Measurements from ENCODE around the gene ACBD6. TPM values are rescaled to one million over a fixed set of nuclear protein-coding genes. Genes with fewer than 3 reads are reported as not detected.
"Not testable (repeated sequence)": the region's sequence is repeated elsewhere in the genome, so short reads cannot be mapped to it uniquely, and the experiment has no call there.

ACBD6 gene
- total RNA-seq, 3 donors from 2014 or later (not counting 1 experiment from before 2014, with no cell fraction given): 29.8 to 47.3 (median 41.9) TPM

- Mint-ChIP-seq H3K27ac (no peak overlapping the region), H3K36me3 (peaks cover 9% of the 10 kb centered on the region), H3K4me1 (peaks cover 0 to 10% of the 10 kb centered on the region in 2 donors), H3K4me3 (no peak overlapping the region), H3K27me3 (ENCODE audit: low read depth in 2 of 2) (no peaks in the 10 kb centered on the region), H3K9me3 (peaks cover 0 to 6% of the 10 kb centered on the region in 2 donors)
- no peaks in the 10 kb centered on the region for H3K4me1 ChIP-seq (ENCODE audit: control insufficient read depth, insufficient read depth, low read length)
- intact Hi-C loops (cut with micrococcal nuclease): no loop called here
- no peaks in the 10 kb centered on the region for H3K9me3 ChIP-seq (ENCODE audit: control insufficient read depth, insufficient read depth, low read length)
- TF ChIP-seq CTCF (IDR thresholded peaks at IDR 0.05): peak; percentile 57
- H3K4me3 ChIP-seq (ENCODE audit: low read length): no peak overlapping the region
- H3K27ac ChIP-seq (ENCODE audit: low read length): no peak overlapping the region
- ATAC-seq: no peak
- peak in 1 of 2 donors; percentile 37 for DNase-seq
- no peaks in the 10 kb centered on the region for H3K27me3 ChIP-seq (ENCODE audit: control insufficient read depth, insufficient read depth, low read length)
- H3K36me3 ChIP-seq (ENCODE audit: control insufficient read depth, insufficient read depth, low read length): peaks cover 3% of the 10 kb centered on the region
- WGBS (ENCODE audit: insufficient coverage): 100% methylated on average over 2 of the region's 2 CpGs
Observed at GRCh38 chr1:180415985-180416633, 86.3 kb downstream of the ACBD6 start.

GRCh38 chr1:180415236-180415848, 87.0 kb downstream of the ACBD6 start:
- TF ChIP-seq CTCF (IDR thresholded peaks at IDR 0.05): no peak
- H3K27me3 ChIP-seq (ENCODE audit: control insufficient read depth, insufficient read depth, low read length): no peaks in the 10 kb centered on the region
- no peak overlapping the region for H3K4me3 Mint-ChIP-seq
- intact Hi-C loops (cut with micrococcal nuclease): no loop called here
- no peaks in the 10 kb centered on the region for H3K9me3 ChIP-seq (ENCODE audit: control insufficient read depth, insufficient read depth, low read length)
- H3K27ac ChIP-seq (ENCODE audit: low read length): no peak overlapping the region
- H3K36me3 ChIP-seq (ENCODE audit: control insufficient read depth, insufficient read depth, low read length): peaks cover 6% of the 10 kb centered on the region
- H3K9me3 Mint-ChIP-seq: peaks cover 0 to 6% of the 10 kb centered on the region in 2 donors
- peaks cover 0 to 4% of the 10 kb centered on the region in 2 donors for H3K4me1 Mint-ChIP-seq
- H3K4me3 ChIP-seq (ENCODE audit: low read length): no peak overlapping the region
- WGBS (ENCODE audit: insufficient coverage): 98% methylated on average over 7 of the region's 8 CpGs
- ATAC-seq: no peak
- H3K27ac Mint-ChIP-seq: no peak overlapping the region
- H3K27me3 Mint-ChIP-seq (ENCODE audit: low read depth in 2 of 2): no peaks in the 10 kb centered on the region
- no peaks in the 10 kb centered on the region for H3K4me1 ChIP-seq (ENCODE audit: control insufficient read depth, insufficient read depth, low read length)
- H3K36me3 Mint-ChIP-seq: peaks cover 9% of the 10 kb centered on the region
- DNase-seq: no peak

GRCh38 chr1:180412583-180412982, 89.8 kb downstream of the ACBD6 start:
- Mint-ChIP-seq H3K4me3 (no peak overlapping the region), H3K9me3 (peaks cover 0 to 6% of the 10 kb centered on the region in 2 donors), H3K4me1 (no peaks in the 10 kb centered on the region), H3K27me3 (ENCODE audit: low read depth in 2 of 2) (no peaks in the 10 kb centered on the region), H3K36me3 (peaks cover 9% of the 10 kb centered on the region), H3K27ac (no peak overlapping the region)
- H3K36me3 ChIP-seq (ENCODE audit: control insufficient read depth, insufficient read depth, low read length): peaks cover 10% of the 10 kb centered on the region
- no peaks in the 10 kb centered on the region for H3K27me3 ChIP-seq (ENCODE audit: control insufficient read depth, insufficient read depth, low read length)
- no peaks in the 10 kb centered on the region for H3K4me1 ChIP-seq (ENCODE audit: control insufficient read depth, insufficient read depth, low read length)
- WGBS (ENCODE audit: insufficient coverage): 100% methylated on average over 1 of the region's 4 CpGs
- no peak overlapping the region for H3K27ac ChIP-seq (ENCODE audit: low read length)
- H3K9me3 ChIP-seq (ENCODE audit: control insufficient read depth, insufficient read depth, low read length): no peaks in the 10 kb centered on the region
- TF ChIP-seq CTCF (IDR thresholded peaks at IDR 0.05): no peak
- no peak overlapping the region for H3K4me3 ChIP-seq (ENCODE audit: low read length)
- intact Hi-C loops (cut with micrococcal nuclease): no loop called here
- DNase-seq (no peak), ATAC-seq (no peak)

- H3K36me3 ChIP-seq (ENCODE audit: control insufficient read depth, insufficient read depth, low read length): peaks cover 10% of the 10 kb centered on the region
- H3K4me3 Mint-ChIP-seq, H3K36me3 Mint-ChIP-seq: not testable (repeated sequence)
Observed at GRCh38 chr1:180408128-180408527, 94.2 kb downstream of the ACBD6 start.

More at GRCh38 chr1:180408128-180408527, 94.2 kb downstream of the ACBD6 start:
- H3K9me3 Mint-ChIP-seq; intact Hi-C loops (cut with micrococcal nuclease); H3K4me1 ChIP-seq (ENCODE audit: control insufficient read depth, insufficient read depth, low read length); DNase-seq; H3K27ac ChIP-seq (ENCODE audit: low read length); ATAC-seq; H3K9me3 ChIP-seq (ENCODE audit: control insufficient read depth, insufficient read depth, low read length); H3K27me3 ChIP-seq (ENCODE audit: control insufficient read depth, insufficient read depth, low read length); H3K4me3 ChIP-seq (ENCODE audit: low read length); H3K4me1 Mint-ChIP-seq; H3K27ac Mint-ChIP-seq; H3K27me3 Mint-ChIP-seq (ENCODE audit: low read depth in 2 of 2): not testable (repeated sequence)
- no CpG with 5 or more reads among the region's 1 CpG for WGBS (ENCODE audit: insufficient coverage)
